Measurements from ENCODE around the gene CCDC3. TPM values are rescaled to one million over a fixed set of nuclear protein-coding genes. Genes with fewer than 3 reads are reported as not detected.
A peak's percentile ranks its signal among the peaks of the same experiment; 100 is the strongest.

Gene CCDC3
- total RNA-seq, 1 donor, result 0.43 TPM

DNA sequence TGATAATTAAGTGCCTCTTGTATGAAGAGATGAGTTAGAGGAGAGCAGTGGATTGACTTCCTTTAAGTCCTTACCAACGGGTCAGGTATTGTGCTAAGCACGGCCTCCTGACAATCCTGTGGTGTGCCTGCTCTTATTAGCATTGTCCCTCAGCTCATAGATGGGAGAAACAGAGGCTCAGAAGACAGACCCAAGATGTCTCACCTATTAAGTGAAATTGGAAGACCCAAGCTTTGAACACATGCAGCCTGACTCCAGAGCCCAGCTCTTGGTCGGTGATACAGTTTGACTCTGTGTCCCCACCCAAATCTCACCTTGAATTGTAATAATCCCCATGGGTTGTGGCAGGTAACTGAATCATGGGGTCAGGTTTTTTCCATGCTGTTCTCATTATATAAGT, 53.8 kb downstream of the CCDC3 start:
- TF ChIP-seq, protein P1, sequence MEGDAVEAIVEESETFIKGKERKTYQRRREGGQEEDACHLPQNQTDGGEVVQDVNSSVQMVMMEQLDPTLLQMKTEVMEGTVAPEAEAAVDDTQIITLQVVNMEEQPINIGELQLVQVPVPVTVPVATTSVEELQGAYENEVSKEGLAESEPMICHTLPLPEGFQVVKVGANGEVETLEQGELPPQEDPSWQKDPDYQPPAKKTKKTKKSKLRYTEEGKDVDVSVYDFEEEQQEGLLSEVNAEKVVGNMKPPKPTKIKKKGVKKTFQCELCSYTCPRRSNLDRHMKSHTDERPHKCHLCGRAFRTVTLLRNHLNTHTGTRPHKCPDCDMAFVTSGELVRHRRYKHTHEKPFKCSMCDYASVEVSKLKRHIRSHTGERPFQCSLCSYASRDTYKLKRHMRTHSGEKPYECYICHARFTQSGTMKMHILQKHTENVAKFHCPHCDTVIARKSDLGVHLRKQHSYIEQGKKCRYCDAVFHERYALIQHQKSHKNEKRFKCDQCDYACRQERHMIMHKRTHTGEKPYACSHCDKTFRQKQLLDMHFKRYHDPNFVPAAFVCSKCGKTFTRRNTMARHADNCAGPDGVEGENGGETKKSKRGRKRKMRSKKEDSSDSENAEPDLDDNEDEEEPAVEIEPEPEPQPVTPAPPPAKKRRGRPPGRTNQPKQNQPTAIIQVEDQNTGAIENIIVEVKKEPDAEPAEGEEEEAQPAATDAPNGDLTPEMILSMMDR (IDR thresholded peaks at IDR 0.05; ENCODE audit: insufficient read depth, low read depth, low read length), result no peak
- H3K4me3 ChIP-seq (ENCODE audit: low read depth, low read length), result no peak overlapping the region
- no peak for DNase-seq (ENCODE audit: low read depth)

DNA sequence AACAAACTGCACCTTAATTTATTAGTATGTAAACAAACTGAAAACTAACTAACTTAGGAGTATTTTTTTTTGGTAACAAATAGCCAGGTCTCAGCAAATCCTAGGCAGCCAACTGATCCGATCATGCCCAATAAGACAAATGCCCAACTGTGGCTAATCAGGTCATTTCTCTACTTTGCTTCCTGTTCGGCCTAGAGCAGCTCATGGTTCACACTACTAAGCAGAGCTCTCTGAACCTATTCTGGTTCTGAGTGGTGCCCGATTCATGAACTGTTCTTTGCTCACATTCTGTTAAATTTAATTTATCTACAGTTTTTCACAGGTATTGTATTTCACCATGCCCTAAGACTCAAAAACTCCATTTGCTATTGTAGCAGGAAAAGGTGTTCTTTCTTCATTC, 55.1 kb downstream of the CCDC3 start:
- TF ChIP-seq, protein P1 (IDR thresholded peaks at IDR 0.05; ENCODE audit: insufficient read depth, low read depth, low read length), result no peak
- H3K4me3 ChIP-seq (ENCODE audit: low read depth, low read length), result no peak overlapping the region
- no peak for DNase-seq (ENCODE audit: low read depth)

DNA sequence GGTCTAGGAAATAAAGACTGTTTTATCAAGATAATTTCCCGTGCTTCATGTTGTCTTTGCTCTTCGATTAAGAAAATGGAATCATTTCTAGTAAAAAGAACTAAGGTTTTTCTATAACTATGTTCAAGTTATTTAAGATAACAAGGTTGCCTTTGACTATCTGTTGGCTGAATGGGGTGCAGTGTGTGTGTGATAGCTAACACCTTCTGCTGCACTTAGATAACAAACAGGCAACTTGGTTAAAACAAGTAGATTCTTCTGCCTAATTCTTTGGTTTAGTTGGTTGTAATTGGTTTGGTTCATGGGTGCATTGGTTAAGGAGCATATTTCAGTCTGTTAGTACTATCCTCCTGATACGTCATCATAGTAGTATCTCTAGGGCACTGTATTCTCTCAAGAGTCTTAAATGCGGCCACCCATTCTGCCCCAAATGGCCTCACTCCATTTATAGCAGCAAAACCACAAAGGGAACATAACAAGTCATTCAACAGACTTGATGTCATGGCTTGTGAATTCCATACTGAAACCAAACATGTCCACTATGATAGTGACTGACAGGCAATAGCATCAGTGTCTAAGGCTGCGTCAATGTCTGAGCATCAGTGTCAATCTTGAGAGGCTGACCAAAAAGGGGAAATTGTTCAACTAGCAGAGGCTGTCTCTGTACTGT, 55.7 kb downstream of the CCDC3 start:
- no peak for DNase-seq (ENCODE audit: low read depth)
- no peak overlapping the region for H3K4me3 ChIP-seq (ENCODE audit: low read depth, low read length)
- TF ChIP-seq, protein P1 (IDR thresholded peaks at IDR 0.05; ENCODE audit: insufficient read depth, low read depth, low read length), result no peak

DNA sequence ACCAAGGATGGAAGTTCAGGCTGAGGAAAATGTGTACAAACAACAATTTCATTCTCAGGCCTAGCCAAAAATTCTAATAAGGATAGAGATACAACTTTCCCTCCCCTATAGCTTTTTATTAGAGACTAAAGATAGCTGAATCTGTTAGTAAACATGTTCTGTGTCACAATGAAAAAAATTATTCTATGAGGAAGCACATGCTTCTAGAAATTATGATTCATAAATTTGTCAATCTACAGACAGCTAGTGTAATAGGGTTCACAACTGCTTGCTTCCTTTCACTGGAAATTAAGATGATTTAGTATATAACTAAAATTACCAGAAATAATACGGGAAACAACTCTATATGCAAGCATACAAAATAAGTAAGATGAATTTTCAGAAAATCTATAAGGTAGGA, 56.6 kb downstream of the CCDC3 start:
- TF ChIP-seq, protein P1 (IDR thresholded peaks at IDR 0.05; ENCODE audit: insufficient read depth, low read depth, low read length), result no peak
- DNase-seq (ENCODE audit: low read depth), result no peak
- H3K4me3 ChIP-seq (ENCODE audit: low read depth, low read length), result no peak overlapping the region

DNA sequence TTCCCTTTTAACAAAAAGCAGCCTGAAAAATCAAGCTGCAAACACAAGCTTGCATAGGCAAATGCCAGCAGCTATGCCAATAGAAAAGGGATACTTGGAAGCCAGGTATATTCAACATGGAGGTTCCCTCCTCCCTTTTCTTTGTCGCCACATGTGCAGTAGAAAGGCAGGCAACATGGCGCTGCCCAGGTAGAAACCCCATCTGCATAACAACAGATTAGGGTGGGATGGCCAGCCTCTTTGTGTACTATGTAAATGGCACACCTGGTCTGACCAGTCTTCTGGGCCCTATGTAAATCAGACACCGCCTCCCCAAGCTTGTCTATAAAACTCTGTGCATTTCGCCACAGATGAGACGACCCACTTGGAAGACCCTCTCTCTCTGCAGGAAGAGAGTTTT, 58.1 kb downstream of the CCDC3 start:
- H3K4me3 ChIP-seq (ENCODE audit: low read depth, low read length), result no peak overlapping the region
- TF ChIP-seq, protein P1 (IDR thresholded peaks at IDR 0.05; ENCODE audit: insufficient read depth, low read depth, low read length), result no peak
- DNase-seq (ENCODE audit: low read depth), result no peak

DNA sequence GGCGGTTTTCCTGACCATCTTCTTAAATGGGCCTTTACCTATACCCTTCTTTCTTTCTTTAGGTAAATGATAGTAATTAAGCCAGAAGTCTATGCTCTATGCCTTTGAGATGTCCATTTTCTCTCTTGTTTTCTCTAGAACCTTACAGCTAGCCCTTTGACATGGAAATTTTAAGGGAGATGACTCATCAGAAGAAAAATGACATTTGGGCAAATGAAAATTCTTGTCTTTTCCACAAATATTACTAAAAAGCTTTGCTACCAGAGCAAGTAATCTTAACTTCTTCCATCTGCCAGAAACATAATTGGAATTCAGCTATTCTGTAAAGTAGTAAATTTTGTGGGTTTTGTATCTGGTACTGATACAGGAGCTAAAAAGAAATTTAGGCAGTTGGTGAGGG, 59.5 kb downstream of the CCDC3 start:
- no peak overlapping the region for H3K4me3 ChIP-seq (ENCODE audit: low read depth, low read length)
- TF ChIP-seq, protein P1 (IDR thresholded peaks at IDR 0.05; ENCODE audit: insufficient read depth, low read depth, low read length), result no peak
- peak; percentile 40 for DNase-seq (ENCODE audit: low read depth)

DNA sequence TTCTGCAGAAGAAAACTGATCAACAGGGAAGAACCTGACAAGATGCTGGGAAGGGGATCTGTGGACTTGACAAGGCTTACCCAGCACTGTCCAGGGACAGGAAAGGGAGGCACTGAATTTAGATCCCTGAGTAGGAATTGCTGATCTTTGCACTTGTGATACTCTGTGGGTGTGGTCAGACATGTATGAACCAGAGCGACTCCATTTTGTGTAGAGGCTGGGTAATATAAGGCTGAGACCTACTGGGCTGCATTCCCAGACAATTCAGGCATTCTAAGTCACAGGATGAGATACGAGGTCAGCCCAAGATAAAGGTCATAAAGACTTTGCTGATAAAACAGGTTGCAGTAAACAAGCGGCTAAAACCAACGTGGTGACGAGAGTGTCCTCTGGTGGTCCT, 60.7 kb downstream of the CCDC3 start:
- H3K4me3 ChIP-seq (ENCODE audit: low read depth, low read length), result no peak overlapping the region
- no peak for DNase-seq (ENCODE audit: low read depth)
- TF ChIP-seq, protein P1 (IDR thresholded peaks at IDR 0.05; ENCODE audit: insufficient read depth, low read depth, low read length), result no peak
